BJ (cell line): ENCODE data around the gene PTPRK. TPM values are rescaled to one million over a fixed set of nuclear protein-coding genes. Genes with fewer than 3 reads are reported as not detected.

Experiments used
- CTCF ChIA-PET: fragments of 350-600 bp; formaldehyde crosslinking; extraction: SDS; loops from one replicate; lab custom pipeline; 2021; ENCODE audit warnings: antibody characterized with exemption, inconsistent platforms; lab: Yijun Ruan, JAX
- POLR2A ChIA-PET: fragments of 300-600 bp; sonication (Branson Sonifier 250); formaldehyde crosslinking; extraction: SDS; loops from one replicate; lab custom pipeline; 2021; ENCODE audit warnings: antibody characterized with exemption; lab: Charles Lee
- DNase-seq: peaks from one replicate; pipeline ENCODE4 v3.0.0-alpha.2; 2011; ENCODE audit warnings: low read depth
- H3K27me3 ChIP-seq: 2 replicates; pipeline ENCODE4 v1.6.0; 2011; ENCODE audit warnings: low read length; ENCODE audit not compliant: control insufficient read depth, insufficient read depth
- H3K36me3 ChIP-seq: 2 replicates; pipeline ENCODE4 v1.5.1; 2011; ENCODE audit warnings: low read length; ENCODE audit not compliant: control insufficient read depth, insufficient read depth
- H3K4me3 ChIP-seq: 2 replicates; pipeline ENCODE4 v1.5.1; 2011; ENCODE audit warnings: low read depth, mild to moderate bottlenecking, control low read depth, low read length
- CTCF ChIP-seq: IDR thresholded peaks from 2 replicates; pipeline ENCODE4 v1.5.1; 2011; ENCODE audit warnings: low read depth, mild to moderate bottlenecking, control low read depth, inconsistent platforms, low read length, moderate library complexity; ENCODE audit not compliant: insufficient read depth
- polyA plus RNA-seq: library from polyadenylated mRNA; depleted of rRNA; stranded (reverse); fragments of >200 nt; gene quantifications from 2 replicates; pipeline ENCODE4 v1.2.3, GENCODE V29; 2011

Gene PTPRK
- polyA plus RNA-seq, 1 experiment = 18.5 TPM

- no peaks in the 10 kb centered on the region for H3K36me3 ChIP-seq
- no peak for TF ChIP-seq CTCF
- CTCF ChIA-PET = no interaction called here
Measured at GRCh38 chr6:128346569-128346968, 173.8 kb downstream of the PTPRK start.

GRCh38 chr6:128345278-128345677 is 175.1 kb downstream of the PTPRK start:
- no peak for DNase-seq
- TF ChIP-seq CTCF = no peak
- no peaks in the 10 kb centered on the region for H3K36me3 ChIP-seq
- POLR2A ChIA-PET = no interaction called here
- H3K4me3 ChIP-seq = no peak overlapping the region
- no peaks in the 10 kb centered on the region for H3K27me3 ChIP-seq
- CTCF ChIA-PET = no interaction called here

More at GRCh38 chr6:128346569-128346968, 173.8 kb downstream of the PTPRK start:
- H3K27me3 ChIP-seq = no peaks in the 10 kb centered on the region
- DNase-seq = no peak
- H3K4me3 ChIP-seq = no peak overlapping the region
- POLR2A ChIA-PET = no interaction called here

- Histone ChIP-seq H3K4me3 (no peak overlapping the region), H3K27me3 (no peaks in the 10 kb centered on the region), H3K36me3 (no peaks in the 10 kb centered on the region)
- no peak for DNase-seq
- CTCF ChIA-PET = no interaction called here
- no peak for TF ChIP-seq CTCF
- POLR2A ChIA-PET = no interaction called here
Measured at GRCh38 chr6:128343706-128344105, 176.7 kb downstream of the PTPRK start.

- ChIA-PET POLR2A (no interaction called here), CTCF (interaction anchor here (0.9 to 1.5 kb wide), 2 partner anchors 11 kb away, joined by 3 to 6 read pairs; no protein-coding TSS in a partner anchor)
- Histone ChIP-seq H3K27me3 (no peaks in the 10 kb centered on the region), H3K36me3 (no peaks in the 10 kb centered on the region), H3K4me3 (no peak overlapping the region)
- no peak for TF ChIP-seq CTCF
- DNase-seq = no peak
Measured at GRCh38 chr6:128339635-128340450, 180.6 kb downstream of the PTPRK start.

- CTCF ChIA-PET = interaction anchor here (1.3 kb wide), 1 partner anchor 482 kb away, joined by 5 read pairs; no protein-coding TSS in a partner anchor
- H3K4me3 ChIP-seq = no peak overlapping the region
- H3K36me3 ChIP-seq = no peaks in the 10 kb centered on the region
- no peak for TF ChIP-seq CTCF
- POLR2A ChIA-PET = no interaction called here
- DNase-seq = no peak
- H3K27me3 ChIP-seq = no peaks in the 10 kb centered on the region
Measured at GRCh38 chr6:128337619-128338018, 182.8 kb downstream of the PTPRK start.
